Fibroblast of upper back skin (primary cell): ENCODE data around the gene ACKR1.

ENCODE experiments used
- DNase-seq: peaks from one replicate; pipeline ENCODE4 v3.0.0-alpha.2; 2013

ACKR1 gene

GRCh38 chr1:159187647-159188374 lies 16.9 kb upstream of the ACKR1 start:
- no peak for DNase-seq

GRCh38 chr1:159188375-159188788 lies 16.3 kb upstream of the ACKR1 start:
- peak; percentile 22 for DNase-seq

GRCh38 chr1:159190441-159190840 lies 14.2 kb upstream of the ACKR1 start:
- no peak for DNase-seq

- no peak for DNase-seq
These were observed 8.1 kb upstream of the ACKR1 start for GRCh38 chr1:159196543-159196942.

- peak; percentile 70 for DNase-seq
These were observed 6.8 kb upstream of the ACKR1 start for GRCh38 chr1:159197561-159198557.

- DNase-seq = no peak
These were observed 4.8 kb upstream of the ACKR1 start for GRCh38 chr1:159199901-159200300.

GRCh38 chr1:159200769-159201168 lies 3.9 kb upstream of the ACKR1 start:
- no peak for DNase-seq

- no peak for DNase-seq
These were observed 3.0 kb upstream of the ACKR1 start for GRCh38 chr1:159201642-159202041.

GRCh38 chr1:159203610-159204009 lies 1.1 kb upstream of the ACKR1 start:
- no peak for DNase-seq

GRCh38 chr1:159205225-159205624 lies 550 bp downstream of the ACKR1 start:
- no peak for DNase-seq

GRCh38 chr1:159206110-159206509 lies 1.4 kb downstream of the ACKR1 start:
- no peak for DNase-seq

GRCh38 chr1:159207080-159207479 lies 2.4 kb downstream of the ACKR1 start:
- no peak for DNase-seq

GRCh38 chr1:159207774-159208173 lies 3.1 kb downstream of the ACKR1 start:
- DNase-seq = no peak

GRCh38 chr1:159208175-159208825 lies 3.6 kb downstream of the ACKR1 start:
- DNase-seq = no peak

- no peak for DNase-seq
These were observed 4.4 kb downstream of the ACKR1 start for GRCh38 chr1:159209061-159209460.

GRCh38 chr1:159211331-159212136 lies 6.9 kb downstream of the ACKR1 start:
- DNase-seq = peak; percentile 40

- DNase-seq = no peak
These were observed 7.9 kb downstream of the ACKR1 start for GRCh38 chr1:159212596-159212995.

- peak; percentile 23 for DNase-seq
These were observed 9.6 kb downstream of the ACKR1 start for GRCh38 chr1:159214149-159214760.

GRCh38 chr1:159218649-159219636 lies 14.3 kb downstream of the ACKR1 start:
- no peak for DNase-seq

GRCh38 chr1:159222075-159222865 lies 17.6 kb downstream of the ACKR1 start:
- no peak for DNase-seq
